Measurements from ENCODE around the gene PCSK5. TPM values are rescaled to one million over a fixed set of nuclear protein-coding genes. Genes with fewer than 3 reads are reported as not detected.

PCSK5 gene
- total RNA-seq, 1 donor from 2014 or later = 30.7 TPM

DNA sequence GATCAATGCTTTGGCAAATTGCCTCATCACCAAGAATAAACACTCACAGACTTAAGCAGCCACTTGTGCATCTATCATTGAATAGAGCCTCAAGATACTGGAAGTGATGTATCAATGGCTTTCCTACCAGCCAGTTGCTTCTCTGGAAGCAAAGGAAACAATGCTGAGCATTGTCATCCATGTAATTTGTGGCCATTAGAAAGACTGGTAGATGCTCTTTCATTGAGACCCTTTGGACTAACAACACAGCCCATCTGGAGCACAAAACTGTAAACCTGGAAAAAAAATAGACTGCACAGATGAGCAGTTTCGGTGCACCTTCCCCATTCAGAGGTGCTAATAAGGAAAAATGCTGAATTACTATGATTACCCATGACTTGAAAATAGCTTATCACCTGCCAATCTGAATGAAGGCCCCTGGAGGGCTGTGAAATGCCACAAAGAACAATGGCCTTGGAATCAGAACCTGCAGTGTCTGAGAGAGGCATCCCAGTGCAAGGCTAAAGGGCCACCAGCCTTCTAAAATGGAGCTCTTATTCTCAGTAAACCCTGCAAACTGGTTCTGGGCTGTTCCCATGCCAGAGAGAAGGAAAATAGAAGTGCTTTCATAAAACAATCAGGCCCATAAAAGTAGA lies 376.3 kb downstream of the PCSK5 start:
- TF ChIP-seq, protein P1, sequence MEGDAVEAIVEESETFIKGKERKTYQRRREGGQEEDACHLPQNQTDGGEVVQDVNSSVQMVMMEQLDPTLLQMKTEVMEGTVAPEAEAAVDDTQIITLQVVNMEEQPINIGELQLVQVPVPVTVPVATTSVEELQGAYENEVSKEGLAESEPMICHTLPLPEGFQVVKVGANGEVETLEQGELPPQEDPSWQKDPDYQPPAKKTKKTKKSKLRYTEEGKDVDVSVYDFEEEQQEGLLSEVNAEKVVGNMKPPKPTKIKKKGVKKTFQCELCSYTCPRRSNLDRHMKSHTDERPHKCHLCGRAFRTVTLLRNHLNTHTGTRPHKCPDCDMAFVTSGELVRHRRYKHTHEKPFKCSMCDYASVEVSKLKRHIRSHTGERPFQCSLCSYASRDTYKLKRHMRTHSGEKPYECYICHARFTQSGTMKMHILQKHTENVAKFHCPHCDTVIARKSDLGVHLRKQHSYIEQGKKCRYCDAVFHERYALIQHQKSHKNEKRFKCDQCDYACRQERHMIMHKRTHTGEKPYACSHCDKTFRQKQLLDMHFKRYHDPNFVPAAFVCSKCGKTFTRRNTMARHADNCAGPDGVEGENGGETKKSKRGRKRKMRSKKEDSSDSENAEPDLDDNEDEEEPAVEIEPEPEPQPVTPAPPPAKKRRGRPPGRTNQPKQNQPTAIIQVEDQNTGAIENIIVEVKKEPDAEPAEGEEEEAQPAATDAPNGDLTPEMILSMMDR (conservative IDR thresholded peaks at IDR 0.05) = no peak
- DNase-seq (ENCODE audit: extremely low spot score, unreplicated experiment) = no peak

DNA sequence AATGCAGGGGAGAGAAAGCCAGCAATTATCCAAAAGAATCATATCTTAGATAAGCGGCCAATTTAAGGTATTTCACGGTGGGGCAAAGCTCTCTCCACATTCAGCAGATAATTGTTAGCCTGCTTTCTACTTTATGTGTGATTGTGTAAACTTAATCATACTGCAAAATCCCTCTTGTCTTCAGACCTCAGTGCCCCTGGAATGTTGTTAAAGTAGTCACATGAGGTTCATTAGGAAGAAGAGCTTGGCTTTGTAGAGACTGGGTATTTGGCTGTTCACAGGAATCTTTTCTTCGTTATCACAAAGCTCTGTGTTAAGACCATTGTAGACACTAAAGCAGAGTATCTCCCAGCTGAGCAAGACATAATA lies 376.8 kb downstream of the PCSK5 start:
- Mint-ChIP-seq H3K27ac (no peak overlapping the region), H3K4me3 (no peak overlapping the region), H3K9me3 (no peaks in the 10 kb centered on the region), H3K4me1 (ENCODE audit: unreplicated experiment) (peaks cover 10% of the 10 kb centered on the region), H3K36me3 (no peaks in the 10 kb centered on the region), H3K27me3 (no peaks in the 10 kb centered on the region)
- DNase-seq (ENCODE audit: extremely low spot score, unreplicated experiment) = no peak
- TF ChIP-seq, protein P1 (conservative IDR thresholded peaks at IDR 0.05) = no peak

More for the DNA sequence above, 376.3 kb downstream of the PCSK5 start:
- H3K27me3 Mint-ChIP-seq = no peaks in the 10 kb centered on the region
- H3K4me3 Mint-ChIP-seq = no peak overlapping the region
- H3K36me3 Mint-ChIP-seq = no peaks in the 10 kb centered on the region
- H3K27ac Mint-ChIP-seq = no peak overlapping the region
- H3K4me1 Mint-ChIP-seq (ENCODE audit: unreplicated experiment) = peaks cover 10% of the 10 kb centered on the region
- no peaks in the 10 kb centered on the region for H3K9me3 Mint-ChIP-seq

GRCh38 chr9:76269789-76270188 lies 379.3 kb downstream of the PCSK5 start:
- Mint-ChIP-seq H3K36me3 (no peaks in the 10 kb centered on the region), H3K9me3 (no peaks in the 10 kb centered on the region), H3K4me3 (no peak overlapping the region), H3K27ac (no peak overlapping the region), H3K27me3 (no peaks in the 10 kb centered on the region), H3K4me1 (ENCODE audit: unreplicated experiment) (peaks cover 10% of the 10 kb centered on the region)
- no peak for DNase-seq (ENCODE audit: extremely low spot score, unreplicated experiment)
- TF ChIP-seq, protein P1 (conservative IDR thresholded peaks at IDR 0.05) = no peak

GRCh38 chr9:76271755-76272154 lies 381.3 kb downstream of the PCSK5 start:
- H3K4me1 Mint-ChIP-seq (ENCODE audit: unreplicated experiment) = peaks cover 10% of the 10 kb centered on the region
- H3K9me3 Mint-ChIP-seq = no peaks in the 10 kb centered on the region
- H3K27me3 Mint-ChIP-seq = no peaks in the 10 kb centered on the region
- no peak overlapping the region for H3K27ac Mint-ChIP-seq
- H3K4me3 Mint-ChIP-seq = no peak overlapping the region
- TF ChIP-seq, protein P1 (conservative IDR thresholded peaks at IDR 0.05) = no peak
- no peak for DNase-seq (ENCODE audit: extremely low spot score, unreplicated experiment)
- H3K36me3 Mint-ChIP-seq = no peaks in the 10 kb centered on the region

DNA sequence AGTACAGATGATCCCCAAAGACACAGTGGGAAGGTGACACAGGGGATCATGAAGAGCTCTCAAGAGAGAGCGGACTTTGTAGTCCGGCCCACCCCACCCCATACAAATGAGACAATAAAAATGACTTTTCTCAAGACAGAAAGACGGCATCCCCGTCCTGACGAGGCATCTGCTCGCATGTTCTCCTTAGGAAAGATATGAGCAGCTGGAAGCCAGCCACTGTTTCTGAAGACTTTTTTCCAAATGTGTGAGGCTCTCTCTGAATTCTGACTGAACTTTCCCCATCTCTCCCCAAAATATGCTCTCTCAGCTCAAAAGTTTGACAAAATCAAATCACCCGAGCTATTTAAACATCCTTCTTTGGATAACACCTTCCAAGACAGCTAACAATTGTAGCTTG lies 398.6 kb downstream of the PCSK5 start:
- Mint-ChIP-seq H3K4me1 (ENCODE audit: unreplicated experiment) (no peaks in the 10 kb centered on the region), H3K4me3 (no peak overlapping the region), H3K27me3 (peaks cover 6% of the 10 kb centered on the region)

More for the DNA sequence above, 398.6 kb downstream of the PCSK5 start:
- no peaks in the 10 kb centered on the region for H3K36me3 Mint-ChIP-seq
- H3K27ac Mint-ChIP-seq = no peak overlapping the region
- TF ChIP-seq, protein P1 (conservative IDR thresholded peaks at IDR 0.05) = no peak
- DNase-seq (ENCODE audit: extremely low spot score, unreplicated experiment) = no peak
- H3K9me3 Mint-ChIP-seq = peaks cover 5% of the 10 kb centered on the region
